HG02852 (cell line): ENCODE data around the gene DSE.

Source experiments
- ATAC-seq: cut with Tn5 transposase; IDR thresholded peaks from one replicate; pipeline ENCODE4 v1.9.1; 2021; ENCODE audit warnings: mild to moderate bottlenecking, moderate library complexity; ENCODE audit not compliant: unreplicated experiment

DSE gene

DNA sequence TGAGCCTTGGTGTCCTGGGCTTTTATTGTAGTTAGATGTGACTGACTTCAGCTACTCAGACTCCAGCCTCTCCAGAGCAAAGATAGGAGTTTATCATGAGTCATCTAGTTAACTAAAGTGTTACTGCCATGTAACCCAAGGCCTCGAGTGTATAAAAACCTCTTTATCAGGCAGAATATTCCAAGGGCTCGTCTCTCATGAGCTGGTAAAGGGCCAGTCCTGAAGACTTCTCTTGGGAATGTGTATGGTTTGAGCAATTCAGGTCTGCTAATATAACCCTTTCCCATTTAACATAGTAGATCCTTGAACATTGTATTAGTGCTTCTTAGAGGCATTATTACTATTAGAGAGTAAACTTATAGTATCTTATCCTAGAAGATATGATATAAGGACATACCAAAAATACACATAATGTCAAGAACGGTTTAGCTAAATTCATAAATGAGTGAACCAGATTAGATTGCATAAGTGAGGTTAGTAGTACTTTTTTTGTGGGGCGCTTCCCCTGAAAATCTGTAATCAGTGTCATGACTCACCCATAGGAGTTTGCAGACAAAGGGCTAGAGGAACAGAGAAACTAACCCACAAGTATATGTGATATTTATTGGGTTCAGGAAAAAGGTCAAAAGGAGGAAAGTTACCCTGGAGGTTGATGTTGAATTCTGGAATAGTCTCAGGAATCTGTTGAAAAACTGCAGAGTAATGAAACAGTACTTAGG is 16.0 kb downstream of the DSE start:
- ATAC-seq = peak; percentile 41

DNA sequence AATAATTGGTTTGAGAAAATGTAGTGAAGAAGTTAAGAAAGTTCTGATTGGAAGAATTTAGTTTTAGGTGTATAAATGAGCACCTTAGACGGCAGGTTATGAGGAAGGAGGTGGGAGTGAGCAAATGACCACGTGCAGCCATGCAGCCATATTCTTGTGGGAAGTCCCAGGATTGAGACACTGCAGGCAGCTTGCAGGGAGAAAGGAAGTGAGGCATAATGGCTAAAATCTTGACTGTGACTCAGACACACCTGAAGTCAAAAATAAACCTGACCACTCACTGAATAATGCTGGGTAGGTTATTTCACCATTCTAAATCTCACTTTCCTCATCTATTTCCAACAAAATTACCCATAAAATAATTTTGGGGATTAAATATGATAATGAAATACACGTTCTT is 16.6 kb downstream of the DSE start:
- peak; percentile 69 for ATAC-seq

DNA sequence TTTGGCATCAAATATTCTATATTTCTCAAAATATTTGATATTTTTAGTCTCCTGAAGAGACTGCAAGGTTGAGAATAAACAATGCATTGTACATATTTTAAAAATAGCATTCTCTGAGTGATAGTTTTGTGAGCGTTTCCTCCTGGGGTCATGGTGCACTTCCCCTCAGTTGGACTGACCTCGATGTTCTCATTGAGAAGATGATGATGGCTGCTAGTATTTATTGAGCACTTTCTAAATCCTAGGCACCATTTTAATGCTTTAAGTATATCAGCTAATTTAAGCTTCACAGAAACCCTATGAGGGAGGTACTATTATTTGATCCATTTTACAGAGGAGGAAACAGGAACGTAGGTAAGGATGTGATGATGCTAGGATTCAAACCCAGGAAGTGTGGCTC is 18.2 kb downstream of the DSE start:
- no peak for ATAC-seq

DNA sequence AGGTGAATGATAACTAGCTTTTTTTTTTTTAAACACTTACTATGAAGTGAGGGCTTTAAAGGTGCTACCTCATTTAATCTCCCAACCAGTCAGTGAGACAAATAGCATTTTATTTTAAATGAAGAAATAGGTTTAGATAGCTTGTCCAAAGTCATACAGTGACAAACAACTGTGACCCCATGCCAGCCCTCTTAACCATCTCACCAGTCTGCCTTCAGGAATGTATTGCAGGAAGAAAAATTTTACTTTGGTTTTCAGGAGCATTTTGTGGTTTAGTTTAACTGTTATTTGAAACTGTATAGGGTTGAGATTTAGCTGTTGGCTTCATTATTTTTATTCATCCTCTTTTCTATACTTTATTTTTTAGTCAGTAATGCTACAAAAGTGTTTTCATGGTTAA is 18.6 kb downstream of the DSE start:
- no peak for ATAC-seq

DNA sequence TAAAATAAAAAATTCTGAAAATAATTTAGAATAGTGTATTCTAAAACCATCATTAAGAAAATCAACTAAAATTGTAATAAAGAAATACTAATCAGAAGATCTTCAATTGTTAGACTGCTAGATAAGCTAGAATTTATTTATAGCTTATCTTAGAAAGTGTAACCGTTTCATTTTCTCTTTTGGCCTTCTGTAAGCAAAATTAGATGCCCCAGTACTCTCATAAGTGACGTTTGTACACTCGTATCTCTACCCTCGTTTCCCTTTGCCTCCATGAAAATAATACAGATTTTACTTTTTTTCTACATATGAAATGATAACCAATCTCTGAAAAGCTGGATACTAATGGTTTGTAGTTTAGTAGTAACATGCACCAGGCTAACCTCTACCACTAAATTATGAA is 19.8 kb downstream of the DSE start:
- peak; percentile 32 for ATAC-seq

DNA sequence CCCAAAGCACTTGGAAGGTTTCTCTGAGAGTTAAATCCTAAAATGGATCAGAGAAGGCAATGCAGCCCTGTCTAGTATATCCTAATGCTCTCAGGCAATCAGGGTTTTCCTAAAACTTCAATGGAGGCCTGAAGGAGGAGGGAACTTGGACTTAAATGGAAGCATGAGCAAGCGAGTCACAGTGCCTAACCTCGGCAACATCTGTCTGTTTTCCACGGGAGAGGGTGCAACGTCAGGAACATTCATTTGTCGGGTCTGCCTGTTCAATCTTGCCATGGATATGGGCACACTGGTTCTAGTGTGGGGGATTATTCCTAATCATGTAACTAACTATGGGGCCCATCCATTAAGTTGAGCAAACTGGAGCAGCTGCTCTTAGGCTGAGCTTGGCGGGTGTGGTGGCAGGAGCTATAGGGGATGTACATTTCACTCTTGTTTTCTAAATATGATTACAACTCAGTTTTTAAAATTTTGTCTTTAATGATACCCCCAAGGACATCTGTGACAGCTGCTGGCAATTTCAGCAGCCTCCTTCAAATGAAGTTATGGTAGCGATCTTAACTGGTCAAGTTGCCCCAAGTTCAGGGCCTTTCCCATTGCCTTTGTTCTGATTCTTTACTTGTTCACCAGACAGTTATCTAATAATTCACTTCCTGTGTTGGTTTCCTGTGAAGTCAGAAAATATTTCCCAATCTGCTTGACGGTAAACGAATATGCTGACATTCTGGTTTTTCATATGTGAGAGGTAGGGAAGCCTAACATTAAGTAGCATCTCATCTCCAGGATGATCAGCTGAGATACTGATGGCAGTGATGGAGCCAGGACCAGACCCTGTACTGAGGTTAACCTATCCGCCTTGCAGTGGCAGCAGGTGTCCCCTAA is 21.6 kb downstream of the DSE start:
- peak; percentile 43 for ATAC-seq

DNA sequence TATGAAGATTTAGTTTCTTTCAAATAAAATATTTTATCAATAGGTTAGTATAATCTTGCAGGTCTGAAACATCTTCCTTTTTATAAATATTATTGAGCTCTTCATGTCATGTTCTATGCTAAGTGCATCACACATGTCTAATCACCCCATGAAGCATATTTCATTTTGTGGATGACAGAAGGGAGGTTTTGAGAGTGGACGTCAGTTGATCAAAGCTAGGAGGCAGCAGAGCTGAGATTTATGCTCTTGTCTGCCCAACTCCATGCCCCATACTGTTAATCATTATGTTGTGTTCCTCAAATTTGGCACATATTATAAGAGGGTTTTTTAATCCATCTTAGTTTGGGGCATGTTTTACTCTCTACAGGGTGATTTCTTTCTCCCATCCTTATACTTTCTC is 22.7 kb downstream of the DSE start:
- peak; percentile 30 for ATAC-seq

DNA sequence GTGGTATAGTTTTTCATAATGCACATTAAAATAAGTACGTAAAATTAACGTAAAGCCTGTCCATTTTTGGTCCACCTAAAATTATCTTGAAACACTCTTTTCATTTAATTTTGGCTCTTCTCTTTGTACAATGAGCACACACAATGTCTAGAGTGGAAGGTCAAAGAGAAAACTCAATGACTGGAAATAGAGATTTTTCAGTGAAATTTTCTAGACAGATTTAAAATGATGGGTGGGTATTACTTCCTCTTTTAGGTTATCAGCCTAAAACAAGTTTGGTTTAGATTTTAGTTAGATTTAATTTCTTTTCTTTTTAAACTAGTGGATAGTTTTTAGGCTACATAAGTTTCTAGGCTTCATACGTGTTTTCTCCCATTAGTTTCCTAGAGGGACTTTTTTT is 24.9 kb downstream of the DSE start:
- ATAC-seq = peak; percentile 30

DNA sequence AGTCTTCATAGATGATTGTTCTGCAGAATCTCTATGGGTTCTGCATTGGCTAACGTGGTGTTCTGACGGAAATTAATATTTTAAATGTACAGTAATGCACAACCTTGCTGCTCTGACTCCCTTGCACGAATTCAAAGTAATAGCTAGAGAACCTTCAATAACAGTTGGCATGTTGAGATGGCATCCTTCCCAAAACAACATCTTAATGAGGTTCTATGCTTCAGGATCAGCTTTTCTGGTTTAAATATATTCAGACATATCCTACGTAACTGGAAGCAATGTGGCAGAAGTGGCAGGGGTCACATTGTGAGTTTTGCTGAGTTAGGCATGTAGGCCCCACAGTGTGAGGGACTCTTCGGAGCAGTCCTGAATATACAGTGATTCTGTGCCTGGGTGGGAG is 25.7 kb downstream of the DSE start:
- ATAC-seq = no peak

DNA sequence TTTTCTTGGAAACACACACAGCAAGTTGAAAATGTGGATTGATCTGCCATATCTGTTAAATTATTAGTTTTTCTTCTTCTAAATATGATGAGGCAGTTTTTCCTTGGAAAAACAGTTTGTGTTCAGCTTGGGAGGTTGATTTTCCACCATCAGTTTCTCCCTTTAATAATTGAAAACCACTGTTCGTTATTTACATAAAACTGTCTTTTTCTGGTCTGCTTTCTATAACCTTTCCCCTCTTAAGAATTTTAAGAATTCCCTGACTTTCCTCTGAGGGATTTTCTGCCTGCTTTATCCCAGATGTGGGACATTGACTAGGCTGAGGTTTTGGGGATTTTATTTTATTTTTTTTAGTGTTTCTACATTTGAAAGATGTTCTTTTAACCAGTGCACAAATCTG is 27.2 kb downstream of the DSE start:
- no peak for ATAC-seq

DNA sequence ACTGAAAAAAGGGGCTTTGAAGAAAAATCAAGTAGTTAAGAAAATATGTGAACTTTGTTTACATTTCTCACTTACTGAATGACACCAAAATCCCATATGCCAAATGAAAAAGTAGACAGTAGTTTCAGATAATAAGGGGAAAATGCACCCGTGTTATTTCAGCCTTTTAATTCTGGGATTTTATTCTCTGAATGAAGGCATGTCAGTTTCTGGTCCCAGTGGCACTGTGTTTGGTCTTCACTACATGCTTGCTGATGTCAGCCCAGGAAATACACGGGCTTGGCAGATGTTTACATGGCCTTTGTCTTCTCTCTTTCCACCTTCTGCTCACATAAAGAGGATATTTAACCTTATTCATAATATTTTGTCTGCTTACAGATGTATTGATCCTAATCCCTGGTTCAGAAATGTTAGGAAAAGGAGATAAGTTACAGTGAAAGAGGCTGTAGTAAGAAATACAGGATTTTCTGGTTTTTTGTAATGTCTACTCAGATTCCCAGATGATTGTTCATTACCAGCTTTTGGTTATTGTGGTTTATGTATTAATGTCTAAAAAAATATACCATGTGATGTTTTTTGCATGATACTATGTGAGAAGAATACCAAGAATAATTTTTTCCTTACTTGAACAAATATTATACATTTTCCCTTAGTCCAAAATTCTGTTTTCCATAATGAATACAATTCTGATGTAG is 27.7 kb downstream of the DSE start:
- no peak for ATAC-seq

DNA sequence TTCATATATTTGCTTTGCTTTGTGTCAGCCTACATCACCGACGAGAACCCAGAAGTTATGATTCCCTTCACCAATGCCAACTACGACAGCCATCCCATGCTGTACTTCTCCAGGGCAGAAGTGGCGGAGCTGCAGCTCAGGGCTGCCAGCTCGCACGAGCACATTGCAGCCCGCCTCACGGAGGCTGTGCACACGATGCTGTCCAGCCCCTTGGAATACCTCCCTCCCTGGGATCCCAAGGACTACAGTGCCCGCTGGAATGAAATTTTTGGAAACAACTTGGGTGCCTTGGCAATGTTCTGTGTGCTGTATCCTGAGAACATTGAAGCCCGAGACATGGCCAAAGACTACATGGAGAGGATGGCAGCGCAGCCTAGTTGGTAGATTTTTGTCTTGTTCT is 28.5 kb downstream of the DSE start:
- no peak for ATAC-seq

DNA sequence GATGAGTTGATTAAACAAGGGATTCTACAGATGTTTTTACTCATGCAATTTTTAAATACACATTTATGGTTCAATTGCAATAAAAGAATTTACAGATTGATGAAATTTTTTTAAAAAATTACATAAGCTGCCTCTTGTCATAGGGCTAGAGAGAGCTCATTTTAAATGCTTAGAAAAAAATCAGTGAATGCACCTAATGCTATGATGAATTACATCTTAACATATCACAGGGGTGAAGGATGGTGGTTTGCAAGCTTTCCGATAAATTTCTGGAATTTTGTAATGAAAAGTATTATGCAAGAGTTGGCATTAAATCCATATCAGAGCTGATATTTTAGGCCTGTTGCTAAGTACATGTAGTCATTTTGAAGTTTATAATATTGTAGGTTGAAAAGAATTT is 29.6 kb downstream of the DSE start:
- ATAC-seq = no peak

DNA sequence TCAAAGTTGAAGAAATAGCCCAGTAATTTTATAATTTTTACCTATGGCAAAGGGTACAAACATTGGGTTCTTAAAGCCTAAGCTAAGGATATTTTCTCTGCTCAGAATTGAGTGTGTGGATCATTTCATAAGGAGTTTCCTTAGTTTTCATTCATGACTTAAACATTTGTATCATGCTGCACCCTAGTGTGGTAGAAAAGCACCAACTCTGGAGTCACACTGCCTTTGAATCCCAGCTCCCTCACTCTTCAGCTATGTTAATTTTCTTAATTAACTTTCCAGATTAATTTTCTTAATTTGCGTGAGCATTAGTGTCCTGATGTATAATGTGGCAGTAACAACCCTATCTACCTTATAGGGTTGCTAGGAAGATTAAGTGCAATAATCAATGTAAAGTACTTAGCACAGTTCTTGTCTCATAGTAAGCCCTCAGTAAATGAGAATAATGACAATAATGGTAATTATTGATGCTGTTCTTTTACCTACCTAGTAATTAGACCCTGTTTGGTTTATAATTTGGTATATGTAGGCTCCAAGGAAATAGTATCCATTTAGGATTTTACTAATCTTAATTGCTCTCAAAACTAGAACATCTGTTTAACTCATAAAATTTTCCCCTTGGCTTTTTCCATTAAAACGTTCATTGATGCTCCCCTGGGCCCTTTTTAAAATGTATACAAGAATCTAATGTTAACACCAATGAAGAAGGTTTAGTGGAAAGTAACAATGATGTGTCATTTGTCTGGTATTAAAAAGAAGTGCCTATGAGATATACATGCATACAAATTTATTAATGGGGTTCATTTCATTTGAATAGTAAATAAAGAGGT is 31.6 kb downstream of the DSE start:
- ATAC-seq = no peak

DNA sequence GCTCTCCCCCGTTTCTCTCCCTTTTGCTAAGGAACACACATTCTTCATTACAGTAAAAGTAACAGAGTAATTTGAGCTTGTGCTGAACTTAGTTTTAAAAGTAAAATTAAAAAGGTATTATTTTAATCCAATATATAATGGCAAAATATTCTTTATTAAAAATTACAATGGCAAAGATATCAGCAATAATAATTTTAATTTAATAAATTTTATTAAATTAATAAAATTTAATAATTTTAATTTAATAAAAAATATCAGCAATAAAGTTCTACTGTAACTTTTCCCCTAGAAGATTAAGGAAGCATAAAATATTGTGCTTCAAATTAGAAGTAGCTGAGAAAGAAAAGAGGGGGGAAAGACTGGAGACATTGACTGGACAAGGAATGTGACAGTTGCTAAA is 32.5 kb downstream of the DSE start:
- no peak for ATAC-seq

DNA sequence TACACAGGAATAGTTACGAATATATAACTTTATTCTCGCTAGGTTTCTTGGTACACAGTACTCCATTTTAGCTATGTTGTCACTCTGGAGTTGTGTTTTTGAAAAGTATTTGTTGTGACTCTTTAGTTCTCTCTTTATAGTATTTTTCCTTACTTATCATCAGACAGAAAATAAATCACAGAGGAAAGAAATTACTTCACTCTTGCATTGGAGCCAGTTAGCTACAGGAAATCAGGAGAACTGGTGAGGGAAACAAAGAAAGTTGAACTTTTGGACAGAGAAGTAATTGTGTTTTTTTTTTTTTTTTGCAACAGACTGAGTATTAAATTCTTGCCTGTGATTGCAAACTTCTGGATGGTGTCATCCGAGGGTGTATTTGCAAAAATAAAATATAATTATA is 33.9 kb downstream of the DSE start:
- no peak for ATAC-seq

DNA sequence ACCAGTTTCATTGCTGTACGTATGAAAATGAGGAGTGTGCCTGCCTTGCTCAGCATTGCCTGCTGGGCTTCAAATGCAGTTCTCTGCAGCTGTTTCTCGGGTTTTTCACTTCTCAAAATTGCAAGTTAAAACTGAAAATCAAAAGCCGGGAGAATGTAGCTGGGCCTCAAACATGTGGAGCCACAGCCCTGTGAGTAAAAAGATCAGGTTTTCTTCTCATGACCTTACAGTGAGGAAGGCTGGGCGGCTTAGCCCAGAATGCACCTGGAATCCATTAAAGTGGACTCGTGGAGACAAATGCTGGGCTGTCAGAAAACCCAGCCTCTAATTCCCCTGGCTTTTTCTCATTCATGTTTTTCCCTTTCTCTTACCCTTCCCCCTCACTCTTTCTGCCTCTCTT is 34.4 kb downstream of the DSE start:
- peak; percentile 67 for ATAC-seq

DNA sequence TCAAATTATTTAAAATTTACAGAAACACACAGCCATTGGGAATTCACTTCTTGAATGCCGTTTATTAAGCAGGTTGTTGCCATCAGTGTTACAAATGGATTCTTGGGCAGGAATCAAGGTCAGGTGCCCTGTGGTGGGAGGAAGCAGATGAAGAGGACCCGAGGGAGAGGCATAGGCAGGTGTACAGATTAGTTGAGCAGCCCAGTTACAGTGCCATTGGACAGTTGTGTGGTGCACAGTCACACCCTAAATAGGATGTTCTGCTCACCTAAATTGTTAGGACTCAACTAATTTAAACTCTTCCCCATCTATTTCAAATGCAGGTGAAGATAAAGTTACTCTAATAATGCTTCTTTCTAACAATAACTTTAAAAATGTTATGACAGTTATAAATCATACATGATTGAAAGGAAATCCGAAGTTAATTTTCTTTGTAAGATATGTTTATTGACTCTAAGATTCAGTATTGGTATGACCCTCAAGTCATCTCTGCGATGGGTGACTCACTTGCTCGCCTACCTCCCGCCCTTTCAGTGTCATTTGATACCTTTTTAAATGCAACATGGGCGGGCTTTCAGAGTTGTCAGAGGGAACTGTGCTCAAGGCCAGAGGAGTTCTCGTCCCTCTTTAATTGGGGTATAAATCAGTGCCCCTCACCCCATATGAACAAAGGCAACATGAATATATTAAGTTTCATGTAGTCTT is 35.1 kb downstream of the DSE start:
- no peak for ATAC-seq

DNA sequence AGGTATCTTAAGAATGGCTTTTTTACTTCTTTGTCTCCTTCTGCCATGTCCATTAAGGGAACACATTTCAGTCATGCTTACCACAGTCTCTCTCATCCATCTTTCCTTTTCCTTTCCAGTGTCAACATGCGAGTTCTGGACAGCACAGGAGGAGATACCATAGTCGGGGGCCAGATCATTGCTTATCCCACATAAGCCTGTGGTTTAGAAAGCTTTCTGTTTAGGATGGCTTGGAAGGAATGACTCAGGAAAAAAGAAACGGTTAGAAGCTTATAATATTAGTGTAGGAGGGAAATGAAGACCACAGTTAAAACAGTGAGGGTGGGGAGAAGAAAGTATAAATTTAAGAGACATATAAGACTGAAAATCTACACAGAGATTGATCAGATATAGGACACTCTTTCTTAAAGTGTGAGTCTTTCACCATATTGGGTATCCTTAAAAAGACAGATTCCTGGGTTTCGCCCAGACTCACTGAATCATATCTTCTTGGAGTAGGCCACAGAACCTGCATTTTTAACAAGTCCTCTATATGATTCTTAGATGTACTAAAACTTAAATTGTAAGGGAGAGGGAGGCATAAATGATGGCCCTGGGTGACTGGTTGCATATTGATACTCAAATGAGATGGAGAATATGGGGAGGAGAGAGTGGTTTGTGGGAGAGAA is 36.1 kb downstream of the DSE start:
- no peak for ATAC-seq

DNA sequence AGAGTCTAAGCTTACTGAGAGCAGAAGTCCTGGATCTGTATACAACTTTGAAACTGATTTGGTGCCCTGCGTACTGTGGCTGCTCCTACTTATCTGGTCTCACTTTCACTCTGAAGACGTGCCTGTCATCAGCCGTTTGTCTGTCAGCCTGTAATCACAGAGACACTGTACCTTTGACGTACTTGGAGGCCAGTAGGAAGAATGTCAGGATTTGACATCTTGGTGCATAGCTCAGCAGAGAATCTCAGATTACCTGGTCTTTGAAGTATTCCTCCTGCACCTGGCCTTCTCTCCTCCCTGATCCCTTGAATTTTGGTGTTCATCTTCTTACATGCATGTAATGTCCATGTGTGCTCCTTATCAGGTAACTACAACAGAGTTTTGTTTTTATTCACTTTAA is 37.7 kb downstream of the DSE start:
- ATAC-seq = peak; percentile 41
